GM21381 (cell line): ENCODE measurements around the gene LCOR.
"Not testable (repeated sequence)": the region's sequence is repeated elsewhere in the genome, so short reads cannot be mapped to it uniquely, and the experiment has no call there.

Source experiments
- ATAC-seq: cut with Tn5 transposase; IDR thresholded peaks from one replicate; pipeline ENCODE4 v1.9.1; 2021; ENCODE audit warnings: mild to moderate bottlenecking, moderate library complexity; ENCODE audit not compliant: unreplicated experiment

LCOR gene

GRCh38 chr10:96924861-96925260, 92.8 kb downstream of the LCOR start:
- no peak for ATAC-seq

GRCh38 chr10:96930469-96930868, 98.4 kb downstream of the LCOR start:
- ATAC-seq: no peak

- ATAC-seq: no peak
Measured at GRCh38 chr10:96935148-96935547, 103.0 kb downstream of the LCOR start.

DNA sequence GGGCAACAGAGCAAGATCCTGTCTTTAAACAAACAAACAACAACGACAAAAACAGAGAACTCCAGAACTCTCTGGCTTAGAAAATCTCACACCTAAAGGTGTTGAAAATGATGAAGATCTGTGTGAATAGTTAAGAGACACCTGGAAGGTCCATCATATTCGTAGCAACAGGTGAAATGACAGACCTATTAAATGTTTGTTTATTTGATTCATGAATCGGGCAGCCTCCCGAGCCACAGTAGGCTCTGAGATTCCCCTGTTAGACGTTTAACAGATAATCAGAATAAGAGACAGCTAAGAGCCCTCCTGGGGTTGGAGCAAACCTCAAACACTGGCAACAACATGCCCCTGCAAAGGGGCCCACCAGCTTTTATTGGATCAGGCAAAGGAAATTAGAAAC, 103.7 kb downstream of the LCOR start:
- no peak for ATAC-seq

DNA sequence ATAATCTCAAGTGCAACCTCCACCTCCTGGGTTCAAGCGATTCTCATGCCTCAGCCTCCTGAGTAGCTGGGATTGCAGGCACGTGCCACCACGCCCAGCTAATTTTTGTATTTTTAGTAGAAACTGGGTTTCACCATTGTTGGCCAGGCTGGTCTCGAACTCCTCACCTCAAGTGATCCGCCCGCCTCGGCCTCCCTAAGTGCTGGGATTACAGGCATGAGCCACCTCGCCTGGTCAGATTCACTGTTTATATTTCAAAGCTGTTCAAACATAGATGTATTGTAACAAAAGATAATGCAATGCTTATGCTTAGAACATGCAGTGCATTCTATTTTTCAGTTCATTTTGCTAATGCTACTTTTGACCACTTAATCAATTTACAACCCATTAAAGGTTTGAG, 111.1 kb downstream of the LCOR start:
- not testable (repeated sequence) for ATAC-seq

DNA sequence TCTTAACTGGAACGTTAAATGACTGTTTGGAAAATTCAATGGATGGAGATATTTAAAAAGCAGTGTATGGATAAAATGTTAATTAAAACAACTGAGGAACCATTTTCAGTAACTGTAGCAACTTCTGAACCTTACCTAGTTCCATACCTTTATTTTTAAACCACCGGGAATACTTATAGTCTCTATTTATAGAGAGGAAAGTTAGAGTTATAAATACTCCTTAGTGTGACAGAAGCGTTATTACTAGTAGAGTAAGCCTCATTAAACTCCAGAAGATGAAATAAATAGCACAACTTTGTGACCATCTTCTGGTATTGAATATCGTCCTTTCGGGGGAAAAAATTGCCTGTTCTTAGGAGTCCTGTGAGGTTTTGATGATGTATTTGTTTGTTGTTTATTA, 114.9 kb downstream of the LCOR start:
- no peak for ATAC-seq

GRCh38 chr10:96949039-96949683, 117.1 kb downstream of the LCOR start:
- ATAC-seq: no peak

DNA sequence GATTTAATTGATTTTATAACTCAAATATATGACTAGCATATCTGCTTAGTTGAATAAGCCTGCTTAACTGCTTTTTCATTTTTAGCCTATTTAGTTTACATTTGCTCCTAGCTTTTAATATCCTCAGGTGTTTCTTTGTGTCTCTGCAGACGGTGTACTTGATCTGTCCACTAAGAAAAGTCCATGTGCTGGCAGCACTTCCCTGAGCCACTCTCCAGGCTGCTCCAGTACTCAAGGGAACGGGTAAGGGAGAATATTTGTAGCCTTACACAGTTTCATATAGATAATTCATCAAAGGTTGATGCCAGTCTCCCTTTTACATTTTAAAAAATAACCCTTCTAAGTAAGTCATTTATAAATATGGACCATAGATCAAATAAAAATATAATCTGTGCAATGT, 119.9 kb downstream of the LCOR start:
- no peak for ATAC-seq

- no peak for ATAC-seq
Measured at GRCh38 chr10:96955794-96956193, 123.7 kb downstream of the LCOR start.

GRCh38 chr10:96958071-96958470, 126.0 kb downstream of the LCOR start:
- ATAC-seq: no peak

- ATAC-seq: no peak
Measured at GRCh38 chr10:96959733-96960132, 127.6 kb downstream of the LCOR start.

DNA sequence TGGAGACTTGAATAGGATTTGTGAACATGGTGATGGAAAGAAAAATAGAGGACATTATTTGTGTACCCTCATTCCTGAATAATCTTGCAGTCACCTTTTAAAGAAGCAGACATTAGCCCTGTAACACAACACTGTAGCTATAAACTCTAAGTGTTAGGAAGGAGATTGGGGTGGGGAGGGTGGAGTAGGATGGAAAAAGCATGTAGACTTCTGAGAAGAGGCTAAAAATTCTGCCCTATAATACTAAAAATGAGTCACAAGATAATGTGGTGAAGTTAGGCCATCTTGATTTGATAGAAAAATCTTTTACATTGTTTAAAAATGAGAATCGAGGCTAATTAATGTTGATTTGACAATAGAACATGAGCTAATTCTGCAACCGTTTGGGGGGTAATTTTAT, 128.8 kb downstream of the LCOR start:
- ATAC-seq: no peak

DNA sequence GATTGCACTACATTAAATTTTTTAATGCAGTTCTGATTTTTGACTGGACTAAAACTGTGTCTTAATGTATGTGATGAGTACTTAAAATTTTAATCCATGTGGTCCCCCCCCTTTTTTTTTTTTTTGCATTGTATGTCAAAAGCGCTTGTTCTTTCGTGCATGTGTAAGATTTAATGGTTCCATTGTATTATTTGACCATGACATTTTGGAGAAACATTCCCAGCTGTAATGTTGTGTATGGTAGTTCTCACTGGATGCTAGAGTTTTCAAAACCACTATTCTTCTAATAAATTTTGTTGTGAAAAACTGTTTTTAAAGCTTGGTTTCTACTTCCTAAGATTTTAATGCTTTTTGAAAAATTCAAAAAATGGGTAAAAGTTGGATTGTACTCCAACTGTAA, 132.0 kb downstream of the LCOR start:
- ATAC-seq: no peak

- no peak for ATAC-seq
Measured at GRCh38 chr10:96967847-96968246, 135.7 kb downstream of the LCOR start.

DNA sequence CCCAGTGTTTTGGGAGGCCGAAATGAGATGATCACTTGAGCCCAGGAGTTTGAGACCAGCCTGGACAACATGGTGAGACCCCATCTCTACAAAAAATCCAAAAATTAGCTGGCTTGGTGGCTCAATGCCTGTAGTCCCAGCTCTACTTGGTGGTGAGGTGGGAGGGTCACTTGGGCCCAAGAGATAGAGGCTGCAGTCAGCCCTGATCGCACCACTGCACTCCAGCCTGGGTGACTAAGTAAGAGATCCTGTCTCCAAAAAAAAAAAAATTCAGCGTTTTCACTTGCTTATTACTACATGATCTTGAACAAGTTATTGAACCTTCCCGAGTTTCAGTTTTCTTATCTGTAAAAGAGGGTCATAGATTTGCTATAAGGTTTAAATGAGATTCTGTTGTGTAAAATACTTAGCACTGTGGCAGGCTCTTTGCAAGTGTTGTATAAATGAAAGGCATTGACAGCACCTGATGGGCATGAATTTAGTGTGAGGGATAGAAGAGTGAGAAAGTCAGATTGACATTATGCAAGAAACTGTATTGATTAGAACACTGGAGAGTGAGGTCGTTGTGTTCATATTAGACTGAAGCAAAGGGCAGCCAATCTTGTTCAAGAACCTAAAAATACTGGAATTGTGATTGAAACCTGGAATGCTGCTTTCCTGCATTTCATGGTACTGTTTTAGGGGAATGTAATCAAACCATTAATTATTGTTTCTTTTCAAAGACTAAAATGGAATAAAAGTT, 136.8 kb downstream of the LCOR start:
- no peak for ATAC-seq

- no peak for ATAC-seq
Measured at GRCh38 chr10:96971324-96971723, 139.2 kb downstream of the LCOR start.

DNA sequence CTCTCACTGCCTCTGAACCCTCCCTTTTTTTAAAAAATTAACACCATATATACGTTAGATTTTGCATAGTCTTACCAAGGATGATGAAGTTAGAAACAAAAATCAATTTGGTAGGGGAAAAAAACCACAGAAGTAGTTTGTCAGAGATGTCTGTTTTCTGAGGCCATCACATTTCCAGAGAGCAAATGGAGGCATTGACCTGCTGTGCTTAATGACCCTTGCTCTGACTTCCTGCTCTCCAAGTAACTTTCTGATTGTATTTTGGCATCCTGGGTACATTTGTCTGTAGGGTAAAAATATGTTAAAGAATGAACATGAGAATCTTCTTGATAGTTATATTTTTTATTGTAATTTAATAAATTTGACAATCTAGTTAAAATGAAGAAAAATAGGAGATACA, 140.2 kb downstream of the LCOR start:
- ATAC-seq: no peak

GRCh38 chr10:96973809-96974747, 142.0 kb downstream of the LCOR start:
- ATAC-seq: no peak

DNA sequence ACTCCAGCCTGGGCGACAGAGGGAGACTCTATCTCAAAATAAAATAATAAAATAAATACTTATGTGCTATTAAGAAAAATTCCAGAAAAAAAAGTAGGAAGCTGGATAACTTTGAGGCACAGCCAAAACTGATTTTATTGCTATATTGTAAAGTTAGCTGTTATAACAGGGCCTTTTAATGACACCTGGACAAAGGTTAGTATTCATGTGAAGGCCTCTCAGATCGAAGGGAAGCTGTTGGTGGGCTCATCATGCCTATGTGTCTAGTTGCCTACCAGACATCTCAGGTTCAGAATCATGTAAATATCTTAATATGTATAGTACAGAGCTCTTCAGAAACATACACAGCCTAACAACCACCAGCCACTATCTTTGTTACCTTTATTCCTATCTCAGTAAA, 143.0 kb downstream of the LCOR start:
- ATAC-seq: no peak

DNA sequence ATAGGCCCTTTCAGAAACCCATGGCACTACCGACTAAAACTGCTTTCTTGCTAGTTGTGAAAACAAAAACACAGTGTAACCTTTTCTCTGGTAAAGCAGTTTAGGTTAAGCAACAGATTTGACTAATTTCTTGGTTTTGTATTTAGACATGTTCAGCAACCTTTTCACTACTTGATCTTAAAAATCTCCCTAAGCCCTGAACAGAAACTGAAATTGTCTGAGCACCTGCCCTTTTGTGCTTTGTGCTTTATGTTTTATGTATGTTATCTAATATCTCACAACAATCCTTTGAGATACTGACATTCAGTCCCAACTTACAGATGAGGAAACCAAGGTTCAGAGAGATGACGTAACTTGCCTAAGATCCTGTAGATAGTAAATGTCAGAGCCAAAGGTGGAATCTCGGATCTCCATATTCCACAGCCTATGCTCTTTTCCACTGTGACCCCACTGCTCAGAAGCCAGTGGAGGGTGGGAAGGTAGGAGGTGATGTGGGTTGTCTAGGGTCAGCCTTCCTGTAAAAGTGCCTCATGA, 146.6 kb downstream of the LCOR start:
- peak; percentile 77 for ATAC-seq

DNA sequence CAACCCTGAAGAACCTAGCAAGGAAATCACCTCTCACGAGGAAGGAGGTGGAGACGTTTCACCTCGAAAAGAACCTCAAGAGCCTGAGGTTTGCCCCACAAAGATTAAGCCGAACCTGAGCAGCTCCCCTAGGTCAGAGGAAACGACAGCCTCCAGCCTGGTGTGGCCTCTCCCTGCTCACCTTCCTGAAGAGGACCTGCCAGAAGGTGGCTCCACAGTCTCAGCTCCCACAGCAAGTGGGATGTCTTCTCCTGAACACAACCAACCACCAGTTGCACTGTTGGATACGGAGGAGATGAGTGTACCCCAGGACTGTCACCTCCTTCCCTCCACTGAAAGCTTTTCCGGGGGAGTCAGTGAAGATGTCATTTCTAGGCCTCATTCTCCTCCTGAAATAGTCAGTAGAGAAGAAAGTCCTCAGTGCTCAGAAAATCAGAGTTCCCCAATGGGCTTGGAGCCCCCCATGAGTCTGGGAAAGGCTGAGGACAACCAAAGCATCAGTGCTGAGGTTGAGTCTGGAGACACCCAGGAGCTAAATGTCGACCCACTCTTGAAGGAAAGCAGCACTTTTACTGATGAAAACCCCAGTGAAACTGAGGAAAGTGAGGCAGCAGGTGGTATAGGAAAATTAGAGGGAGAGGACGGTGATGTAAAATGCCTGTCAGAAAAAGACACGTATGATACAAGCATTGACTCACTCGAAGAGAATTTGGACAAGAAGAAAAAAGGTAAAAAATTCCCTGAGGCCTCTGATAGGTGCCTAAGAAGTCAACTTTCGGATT, 150.2 kb downstream of the LCOR start:
- ATAC-seq: no peak
